OCI-LY1 (cell line): Measurements from ENCODE around the gene KCNK5.

ENCODE experiments used
- EZH2 ChIP-seq: fragments of 200-600 bp; sonication (generic), shearing (Covaris generic); IDR thresholded peaks from 2 replicates; pipeline ENCODE4 v1.8.0; 2017; ENCODE audit warnings: borderline replicate concordance, mixed run types, mild to moderate bottlenecking, antibody characterized with exemption, low read length, moderate library complexity, mixed read lengths
- TF ChIP-seq, protein P1 (sequence below): fragments of 200-600 bp; sonication (generic), shearing (Covaris generic); IDR thresholded peaks from 2 replicates; pipeline ENCODE4 v1.5.1; 2017; ENCODE audit warnings: mild to moderate bottlenecking, antibody characterized with exemption, low read length, moderate library complexity, mixed read lengths

DNA sequence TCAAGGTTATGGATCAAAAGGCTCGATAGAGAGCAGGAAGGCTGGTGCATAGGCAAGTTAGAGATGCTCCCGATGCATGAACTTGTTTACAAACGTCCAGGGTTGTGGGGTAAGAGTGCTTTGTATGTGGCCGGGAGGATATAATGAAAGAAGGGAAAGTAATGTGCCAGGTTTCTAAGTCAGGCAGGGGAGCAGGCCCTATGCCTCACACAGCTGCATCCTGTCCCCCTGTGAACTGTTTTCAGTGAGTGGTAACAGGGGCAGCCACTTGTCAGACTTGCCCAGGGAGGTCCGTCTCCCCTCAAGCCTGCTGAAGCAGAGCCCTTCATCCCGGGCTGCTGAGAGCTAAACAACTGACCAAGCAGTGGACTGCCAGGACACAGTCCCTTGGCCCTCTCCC, 19.4 kb downstream of the KCNK5 start:
- TF ChIP-seq, protein P1, sequence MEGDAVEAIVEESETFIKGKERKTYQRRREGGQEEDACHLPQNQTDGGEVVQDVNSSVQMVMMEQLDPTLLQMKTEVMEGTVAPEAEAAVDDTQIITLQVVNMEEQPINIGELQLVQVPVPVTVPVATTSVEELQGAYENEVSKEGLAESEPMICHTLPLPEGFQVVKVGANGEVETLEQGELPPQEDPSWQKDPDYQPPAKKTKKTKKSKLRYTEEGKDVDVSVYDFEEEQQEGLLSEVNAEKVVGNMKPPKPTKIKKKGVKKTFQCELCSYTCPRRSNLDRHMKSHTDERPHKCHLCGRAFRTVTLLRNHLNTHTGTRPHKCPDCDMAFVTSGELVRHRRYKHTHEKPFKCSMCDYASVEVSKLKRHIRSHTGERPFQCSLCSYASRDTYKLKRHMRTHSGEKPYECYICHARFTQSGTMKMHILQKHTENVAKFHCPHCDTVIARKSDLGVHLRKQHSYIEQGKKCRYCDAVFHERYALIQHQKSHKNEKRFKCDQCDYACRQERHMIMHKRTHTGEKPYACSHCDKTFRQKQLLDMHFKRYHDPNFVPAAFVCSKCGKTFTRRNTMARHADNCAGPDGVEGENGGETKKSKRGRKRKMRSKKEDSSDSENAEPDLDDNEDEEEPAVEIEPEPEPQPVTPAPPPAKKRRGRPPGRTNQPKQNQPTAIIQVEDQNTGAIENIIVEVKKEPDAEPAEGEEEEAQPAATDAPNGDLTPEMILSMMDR = no peak
- TF ChIP-seq EZH2 = no peak
